Measurements from ENCODE around the gene LMNA. TPM values are rescaled to one million over a fixed set of nuclear protein-coding genes. Genes with fewer than 3 reads are reported as not detected.

LMNA gene
- total RNA-seq, 1 experiment from 2014 or later: 51.0 TPM

DNA sequence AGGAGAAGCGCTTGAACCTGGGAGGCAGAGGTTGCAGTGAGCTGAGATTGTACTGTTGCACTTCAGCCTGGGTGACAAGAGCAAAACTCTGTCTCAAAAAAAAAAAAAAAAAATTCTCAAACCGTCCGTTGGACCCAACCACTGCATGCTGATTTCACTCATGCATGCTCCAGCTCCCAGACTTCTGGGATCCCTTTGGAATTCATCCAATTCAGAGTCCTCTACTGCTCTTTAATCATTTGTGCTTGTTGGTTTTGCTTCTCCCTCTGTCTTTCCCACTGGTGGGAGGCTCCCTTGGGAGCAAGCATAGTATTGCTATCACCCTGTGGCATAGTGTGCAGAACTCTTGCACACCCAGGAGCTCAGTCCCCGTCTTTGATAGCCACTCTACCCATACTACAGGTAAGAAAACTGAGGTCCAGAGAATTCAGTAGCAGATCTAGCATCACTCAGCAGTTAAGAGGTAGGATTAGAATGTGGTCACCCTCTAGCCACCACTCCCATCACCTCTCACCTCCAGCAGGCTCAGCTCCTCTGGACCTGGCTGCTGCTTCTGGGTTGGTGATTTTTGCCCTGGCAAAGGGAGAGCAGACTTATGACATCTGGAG lies 3.1 kb upstream of the LMNA start:
- TF ChIP-seq, protein P1, sequence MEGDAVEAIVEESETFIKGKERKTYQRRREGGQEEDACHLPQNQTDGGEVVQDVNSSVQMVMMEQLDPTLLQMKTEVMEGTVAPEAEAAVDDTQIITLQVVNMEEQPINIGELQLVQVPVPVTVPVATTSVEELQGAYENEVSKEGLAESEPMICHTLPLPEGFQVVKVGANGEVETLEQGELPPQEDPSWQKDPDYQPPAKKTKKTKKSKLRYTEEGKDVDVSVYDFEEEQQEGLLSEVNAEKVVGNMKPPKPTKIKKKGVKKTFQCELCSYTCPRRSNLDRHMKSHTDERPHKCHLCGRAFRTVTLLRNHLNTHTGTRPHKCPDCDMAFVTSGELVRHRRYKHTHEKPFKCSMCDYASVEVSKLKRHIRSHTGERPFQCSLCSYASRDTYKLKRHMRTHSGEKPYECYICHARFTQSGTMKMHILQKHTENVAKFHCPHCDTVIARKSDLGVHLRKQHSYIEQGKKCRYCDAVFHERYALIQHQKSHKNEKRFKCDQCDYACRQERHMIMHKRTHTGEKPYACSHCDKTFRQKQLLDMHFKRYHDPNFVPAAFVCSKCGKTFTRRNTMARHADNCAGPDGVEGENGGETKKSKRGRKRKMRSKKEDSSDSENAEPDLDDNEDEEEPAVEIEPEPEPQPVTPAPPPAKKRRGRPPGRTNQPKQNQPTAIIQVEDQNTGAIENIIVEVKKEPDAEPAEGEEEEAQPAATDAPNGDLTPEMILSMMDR (conservative IDR thresholded peaks at IDR 0.05): no peak
- H3T11ph ChIP-seq (ENCODE audit: low read length): no peak overlapping the region
- no peak overlapping the region for H3K18ac ChIP-seq (ENCODE audit: insufficient read length, low read depth, low read length)
- Mint-ChIP-seq H3K4me3 (no peak overlapping the region; a peak in 1 of 5 replicates), H3K4me1 (peaks cover 40 to 57% of the 10 kb centered on the region in 2 experiments), H3K9me3 (no peaks in the 10 kb centered on the region; a peak in 1 of 5 replicates), H3K36me3 (ENCODE audit: insufficient read depth in 1 of 3, low read depth in 3 of 3) (peaks cover 0 to 2% (median 0%) of the 10 kb centered on the region in 3 experiments; a peak in 1 of 7 replicates), H3K27ac (no peak overlapping the region), H3K27me3 (ENCODE audit: low read depth) (peaks cover 11% of the 10 kb centered on the region)
- no peak overlapping the region for H3K4me2 ChIP-seq (ENCODE audit: insufficient read depth, insufficient read length, low read length)
- H2AK5ac ChIP-seq (ENCODE audit: insufficient read length, low read length): no peak overlapping the region
- no peak overlapping the region for H4K8ac ChIP-seq (replicated peaks; ENCODE audit: insufficient read length, low read depth, low read length)
- no peaks in the 10 kb centered on the region for H3K9me3 ChIP-seq (ENCODE audit: control insufficient read depth, low read depth, low read length)
- no peak overlapping the region for H3K14ac ChIP-seq (ENCODE audit: insufficient read depth, low read length)
- no peak overlapping the region for H3K9ac ChIP-seq (ENCODE audit: extremely low read depth, insufficient read length, low read length)
- no peak overlapping the region for H3K27ac ChIP-seq (ENCODE audit: insufficient read length, low read depth, low read length)
- no peak overlapping the region for H2BK20ac ChIP-seq (ENCODE audit: low read depth, low read length, poor library complexity, severe bottlenecking)
- no peak for DNase-seq
- H3K23ac ChIP-seq (ENCODE audit: insufficient read length, low read depth, low read length): no peak overlapping the region
- H3K4me1 ChIP-seq (ENCODE audit: insufficient read depth, low read length): peaks cover 4% of the 10 kb centered on the region; the same call in 1 of the 2 replicates
- H4K5ac ChIP-seq (ENCODE audit: insufficient read length, low read depth, low read length): no peak overlapping the region
- no CpG with 5 or more reads among the region's 4 CpGs for WGBS (ENCODE audit: extremely low coverage, insufficient read length, low lambda C conversion rate)
- H3K4ac ChIP-seq (ENCODE audit: low read depth, low read length): no peak overlapping the region
- H3K23me2 ChIP-seq (ENCODE audit: insufficient read length, low read depth, low read length, poor library complexity, severe bottlenecking): peaks cover 13% of the 10 kb centered on the region
- H4K91ac ChIP-seq (ENCODE audit: insufficient read length, low read depth, low read length): no peak overlapping the region
- H2BK5ac ChIP-seq (ENCODE audit: insufficient read length, low read length): no peak overlapping the region
- H3K56ac ChIP-seq (ENCODE audit: insufficient read length, low read depth, low read length): no peak overlapping the region
- no peak overlapping the region for H2AFZ ChIP-seq (ENCODE audit: low read length)
- no peaks in the 10 kb centered on the region for H3K79me2 ChIP-seq (ENCODE audit: insufficient read depth, low read length)
- no peaks in the 10 kb centered on the region for H3K79me1 ChIP-seq (ENCODE audit: insufficient read depth, low read depth, low read length, poor library complexity, severe bottlenecking)
- H4K20me1 ChIP-seq (ENCODE audit: control insufficient read depth, insufficient read depth, insufficient read length): no peaks in the 10 kb centered on the region
- no peaks in the 10 kb centered on the region for H3K27me3 ChIP-seq (ENCODE audit: insufficient read depth, low read length)
- no peak overlapping the region for H2BK15ac ChIP-seq (ENCODE audit: low read depth, low read length)
- no peak overlapping the region for H2BK120ac ChIP-seq (ENCODE audit: low read depth, low read length, poor library complexity, severe bottlenecking)
- no peak overlapping the region for H2BK12ac ChIP-seq (ENCODE audit: insufficient read length, low read depth, low read length)

Measured in H9 (cell line).